Endothelial cell of umbilical vein (primary cell): ENCODE data around the gene SEMA4A.

ENCODE experiments used
- CTCF ChIP-seq, 2 donors: IDR thresholded peaks; 1 replicate in 1 of 2; 2 replicates in 1 of 2; pipeline ENCODE4 v1.5.1; 2011; ENCODE audit warnings: low read length in 2 of 2, mild to moderate bottlenecking in 2 of 2, moderate library complexity in 2 of 2, control low read depth in 1 of 2, inconsistent platforms in 1 of 2, low read depth in 1 of 2; ENCODE audit not compliant: insufficient read depth in 1 of 2; ENCODE audit errors: extremely low read depth in 1 of 2
- EZH2 ChIP-seq: IDR thresholded peaks from 2 replicates; pipeline ENCODE4 v1.6.1; 2012; ENCODE audit warnings: borderline replicate concordance, low read depth, mild to moderate bottlenecking, moderate library complexity, low read length, inconsistent platforms; ENCODE audit not compliant: severe bottlenecking
- MAX ChIP-seq: IDR thresholded peaks from 2 replicates; pipeline ENCODE4 v1.6.1; 2011; ENCODE audit not compliant: insufficient read depth, insufficient read length
- MYC ChIP-seq: IDR thresholded peaks from one replicate; pipeline ENCODE4 v1.6.1; 2011; ENCODE audit warnings: mild to moderate bottlenecking, low read depth, low read length
- POLR2A ChIP-seq: IDR thresholded peaks from 2 replicates; pipeline ENCODE4 v1.6.1; 2012; ENCODE audit warnings: low read depth, mild to moderate bottlenecking, control low read depth, low read length
- POLR2AphosphoS5 ChIP-seq: IDR thresholded peaks from 2 replicates; pipeline ENCODE4 v1.6.1; 2012; ENCODE audit warnings: low read depth, mild to moderate bottlenecking, control low read depth, low read length, moderate library complexity; ENCODE audit not compliant: insufficient read depth

GRCh38 chr1:156180471-156180870, 27.1 kb downstream of the SEMA4A start:
- TF ChIP-seq POLR2AphosphoS5 (no peak), POLR2A (no peak), MYC (no peak), CTCF (IDR thresholded peaks at IDR 0.05; ENCODE audit: extremely low read depth in 1 of 2, insufficient read depth in 1 of 2, low read depth in 1 of 2, low read length in 2 of 2) (no peak), MAX (no peak), EZH2 (no peak)
